ENCODE results near the gene MAGI2. TPM values are rescaled to one million over a fixed set of nuclear protein-coding genes. Genes with fewer than 3 reads are reported as not detected.

The MAGI2 gene
- total and polyA plus RNA-seq, 2 donors (not counting 3 experiments of a cell fraction or from before 2014, with no cell fraction given) = 0.28 to 6.0 TPM

GRCh38 chr7:78864339-78864738, 589.1 kb downstream of the MAGI2 start:
- Histone ChIP-seq H2AFZ (ENCODE audit: low read depth, low read length) (no peak overlapping the region), H3K79me2 (ENCODE audit: control insufficient read depth, insufficient read depth, low read length) (no peaks in the 10 kb centered on the region), H3K9me3 (replicated peaks; ENCODE audit: control insufficient read depth, insufficient read depth, low read length) (no peaks in the 10 kb centered on the region), H3K9me1 (replicated peaks; ENCODE audit: control insufficient read depth, extremely low read depth, insufficient read depth, low read length) (no peaks in the 10 kb centered on the region), H3K4me3 (replicated peaks in 1 of 3; ENCODE audit: insufficient read depth in 1 of 3, low read depth in 1 of 3, low read length in 3 of 3) (no peak overlapping the region), H3K27me3 (ENCODE audit: control insufficient read depth in 2 of 2, insufficient read depth in 2 of 2, low read length in 2 of 2) (no peaks in the 10 kb centered on the region), H4K20me1 (replicated peaks; ENCODE audit: control insufficient read depth, extremely low read depth, insufficient read depth, low read length) (no peaks in the 10 kb centered on the region), H3K27ac (ENCODE audit: insufficient read depth, low read depth, low read length) (no peak overlapping the region), H3K9ac (replicated peaks; ENCODE audit: extremely low read depth, insufficient read depth, low read length) (no peak overlapping the region), H3K36me3 (ENCODE audit: control insufficient read depth in 2 of 2, extremely low read depth in 1 of 2, insufficient read depth in 2 of 2, low read length in 2 of 2) (no peaks in the 10 kb centered on the region), H3K4me2 (ENCODE audit: insufficient read depth, low read length) (no peak overlapping the region), H3K4me1 (ENCODE audit: control insufficient read depth, extremely low read depth, insufficient read depth, low read length) (no peaks in the 10 kb centered on the region)
- intact Hi-C loops (cut with micrococcal nuclease) = no loop called here
- BruUV-seq (replicated peaks) = no TSS peak
- DNase-seq (ENCODE audit: low read depth, low spot score) (no peak), FAIRE-seq (no peak)
- TF ChIP-seq MYC (IDR thresholded peaks at IDR 0.05; ENCODE audit: low read depth, low read length) = no peak
- ChIA-PET CTCF (no interaction called here), POLR2A (no interaction called here)
- dilution Hi-C loops (cut with MboI; ENCODE audit: extremely low pct_ligation_motif_present, low sequenced_read_pairs) = no loop called here

GRCh38 chr7:78863281-78863680, 590.2 kb downstream of the MAGI2 start:
- ChIA-PET POLR2A (no interaction called here), CTCF (interaction anchor here (1.0 kb wide), 1 partner anchor 12 kb away, joined by 3 read pairs; no protein-coding TSS in a partner anchor)
- Histone ChIP-seq H3K27me3 (ENCODE audit: control insufficient read depth in 2 of 2, insufficient read depth in 2 of 2, low read length in 2 of 2) (no peaks in the 10 kb centered on the region), H3K9me3 (replicated peaks; ENCODE audit: control insufficient read depth, insufficient read depth, low read length) (no peaks in the 10 kb centered on the region), H3K27ac (ENCODE audit: insufficient read depth, low read depth, low read length) (no peak overlapping the region), H3K79me2 (ENCODE audit: control insufficient read depth, insufficient read depth, low read length) (no peaks in the 10 kb centered on the region), H4K20me1 (replicated peaks; ENCODE audit: control insufficient read depth, extremely low read depth, insufficient read depth, low read length) (no peaks in the 10 kb centered on the region), H3K4me3 (replicated peaks in 1 of 3; ENCODE audit: insufficient read depth in 1 of 3, low read depth in 1 of 3, low read length in 3 of 3) (no peak overlapping the region), H3K9me1 (replicated peaks; ENCODE audit: control insufficient read depth, extremely low read depth, insufficient read depth, low read length) (no peaks in the 10 kb centered on the region), H2AFZ (ENCODE audit: low read depth, low read length) (no peak overlapping the region), H3K4me1 (ENCODE audit: control insufficient read depth, extremely low read depth, insufficient read depth, low read length) (no peaks in the 10 kb centered on the region), H3K36me3 (ENCODE audit: control insufficient read depth in 2 of 2, extremely low read depth in 1 of 2, insufficient read depth in 2 of 2, low read length in 2 of 2) (no peaks in the 10 kb centered on the region), H3K9ac (replicated peaks; ENCODE audit: extremely low read depth, insufficient read depth, low read length) (no peak overlapping the region), H3K4me2 (ENCODE audit: insufficient read depth, low read length) (no peak overlapping the region)
- no TSS peak for BruUV-seq (replicated peaks)
- intact Hi-C loops (cut with micrococcal nuclease) (no loop called here), dilution Hi-C loops (cut with MboI; ENCODE audit: extremely low pct_ligation_motif_present, low sequenced_read_pairs) (no loop called here)
- TF ChIP-seq JUN (IDR thresholded peaks at IDR 0.05; ENCODE audit: borderline replicate concordance, insufficient read depth, insufficient read length, low read depth) = no peak
- no peak for TF ChIP-seq MYC (IDR thresholded peaks at IDR 0.05; ENCODE audit: low read depth, low read length)
- no peak for TF ChIP-seq POLR2AphosphoS5 (IDR thresholded peaks at IDR 0.05; ENCODE audit: insufficient read depth, low read depth, low read length)
- TF ChIP-seq MAX (IDR thresholded peaks at IDR 0.05; ENCODE audit: insufficient read depth, insufficient read length) = no peak
- no peak for TF ChIP-seq GATA2 (IDR thresholded peaks at IDR 0.05; ENCODE audit: insufficient read depth, insufficient read length, low read depth, low read length)
- TF ChIP-seq CTCF (IDR thresholded peaks at IDR 0.05; ENCODE audit: extremely low read depth in 1 of 2, insufficient read depth in 1 of 2, low read depth in 1 of 2, low read length in 2 of 2) = no peak
- no peak for TF ChIP-seq POLR2A (IDR thresholded peaks at IDR 0.05; ENCODE audit: low read depth, low read length)
- TF ChIP-seq EZH2 (IDR thresholded peaks at IDR 0.05; ENCODE audit: borderline replicate concordance, low read depth, low read length, severe bottlenecking) = no peak
- no peak for TF ChIP-seq FOS (IDR thresholded peaks at IDR 0.05; ENCODE audit: borderline replicate concordance, insufficient read depth, low read length)
- FAIRE-seq (no peak), DNase-seq (ENCODE audit: low read depth, low spot score) (no peak)
